NB4 (cell line): Measurements from ENCODE around the gene PAPOLA.
"Not testable (repeated sequence)": the region's sequence is repeated elsewhere in the genome, so short reads cannot be mapped to it uniquely, and the experiment has no call there.

ENCODE experiments used
- CTCF ChIP-seq: IDR thresholded peaks from one replicate; pipeline ENCODE4 v1.5.1; 2012; ENCODE audit warnings: low read depth, low read length
- MAX ChIP-seq: IDR thresholded peaks from 2 replicates; pipeline ENCODE4 v1.6.1; 2011; ENCODE audit warnings: low read depth, low read length

- not testable (repeated sequence) for TF ChIP-seq MAX, CTCF
These were observed 31.2 kb upstream of the PAPOLA start for GRCh38 chr14:96470967-96471366.
